Measurements from ENCODE around the gene OGFOD3. TPM values are rescaled to one million over a fixed set of nuclear protein-coding genes. Genes with fewer than 3 reads are reported as not detected.

The OGFOD3 gene
- total and polyA plus RNA-seq, 2 donors (not counting 3 experiments of a cell fraction or from before 2014, with no cell fraction given), result 31.7 to 34.8 TPM

- Histone ChIP-seq H3K9me3 (replicated peaks; ENCODE audit: control insufficient read depth, insufficient read depth, low read length) (no peaks in the 10 kb centered on the region), H3K36me3 (ENCODE audit: control insufficient read depth in 2 of 2, extremely low read depth in 1 of 2, insufficient read depth in 2 of 2, low read length in 2 of 2) (no peaks in the 10 kb centered on the region), H3K9me1 (replicated peaks; ENCODE audit: control insufficient read depth, extremely low read depth, insufficient read depth, low read length) (no peaks in the 10 kb centered on the region), H3K4me3 (replicated peaks in 1 of 3; ENCODE audit: insufficient read depth in 1 of 3, low read depth in 1 of 3, low read length in 3 of 3) (no peak overlapping the region), H2AFZ (ENCODE audit: low read depth, low read length) (no peak overlapping the region), H4K20me1 (replicated peaks; ENCODE audit: control insufficient read depth, extremely low read depth, insufficient read depth, low read length) (no peaks in the 10 kb centered on the region), H3K27me3 (ENCODE audit: control insufficient read depth in 2 of 2, insufficient read depth in 2 of 2, low read length in 2 of 2) (no peaks in the 10 kb centered on the region), H3K79me2 (ENCODE audit: control insufficient read depth, insufficient read depth, low read length) (no peaks in the 10 kb centered on the region), H3K27ac (ENCODE audit: insufficient read depth, low read depth, low read length) (no peak overlapping the region), H3K9ac (replicated peaks; ENCODE audit: extremely low read depth, insufficient read depth, low read length) (no peak overlapping the region), H3K4me1 (ENCODE audit: control insufficient read depth, extremely low read depth, insufficient read depth, low read length) (peaks cover 12% of the 10 kb centered on the region), H3K4me2 (ENCODE audit: insufficient read depth, low read length) (no peak overlapping the region)
- FAIRE-seq (no peak), DNase-seq (ENCODE audit: low read depth, low spot score) (no peak)
- CTCF ChIA-PET, result interaction anchor here (0.5 to 1.3 kb wide), 2 partner anchors 54 to 65 kb away, joined by 3 read pairs; no protein-coding TSS in a partner anchor
- intact Hi-C loops (cut with micrococcal nuclease) (loop anchor here (5.0 to 10.0 kb wide), 3 partner anchors 119 to 381 kb away; partner anchors contain the start of genes DCXR and RAC3), dilution Hi-C loops (cut with MboI; ENCODE audit: extremely low pct_ligation_motif_present, low sequenced_read_pairs) (no loop called here)
- no TSS peak for BruUV-seq (replicated peaks)
- no peak for TF ChIP-seq POLR2AphosphoS5 (IDR thresholded peaks at IDR 0.05; ENCODE audit: insufficient read depth, low read depth, low read length)
- POLR2A ChIA-PET, result no interaction called here
Observed at GRCh38 chr17:82416264-82416663, 2.1 kb downstream of the OGFOD3 start.

GRCh38 chr17:82415786-82416185 is 2.6 kb downstream of the OGFOD3 start:
- no peak for DNase-seq (ENCODE audit: low read depth, low spot score)
- Histone ChIP-seq H3K27ac (ENCODE audit: insufficient read depth, low read depth, low read length) (no peak overlapping the region), H3K4me2 (ENCODE audit: insufficient read depth, low read length) (no peak overlapping the region), H4K20me1 (replicated peaks; ENCODE audit: control insufficient read depth, extremely low read depth, insufficient read depth, low read length) (no peaks in the 10 kb centered on the region), H2AFZ (ENCODE audit: low read depth, low read length) (no peak overlapping the region), H3K27me3 (ENCODE audit: control insufficient read depth in 2 of 2, insufficient read depth in 2 of 2, low read length in 2 of 2) (no peaks in the 10 kb centered on the region), H3K36me3 (ENCODE audit: control insufficient read depth in 2 of 2, extremely low read depth in 1 of 2, insufficient read depth in 2 of 2, low read length in 2 of 2) (no peaks in the 10 kb centered on the region), H3K4me3 (replicated peaks in 1 of 3; ENCODE audit: insufficient read depth in 1 of 3, low read depth in 1 of 3, low read length in 3 of 3) (no peak overlapping the region), H3K4me1 (ENCODE audit: control insufficient read depth, extremely low read depth, insufficient read depth, low read length) (peaks cover 12% of the 10 kb centered on the region), H3K9me1 (replicated peaks; ENCODE audit: control insufficient read depth, extremely low read depth, insufficient read depth, low read length) (no peaks in the 10 kb centered on the region), H3K9ac (replicated peaks; ENCODE audit: extremely low read depth, insufficient read depth, low read length) (no peak overlapping the region), H3K9me3 (replicated peaks; ENCODE audit: control insufficient read depth, insufficient read depth, low read length) (no peaks in the 10 kb centered on the region), H3K79me2 (ENCODE audit: control insufficient read depth, insufficient read depth, low read length) (no peaks in the 10 kb centered on the region)
- ChIA-PET POLR2A (no interaction called here), CTCF (interaction anchor here (0.5 kb wide), 1 partner anchor 66 kb away, joined by 3 read pairs; no protein-coding TSS in a partner anchor)
- dilution Hi-C loops (cut with MboI; ENCODE audit: extremely low pct_ligation_motif_present, low sequenced_read_pairs) (no loop called here), intact Hi-C loops (cut with micrococcal nuclease) (loop anchor here (5.0 to 10.0 kb wide), 3 partner anchors 118 to 381 kb away; partner anchors contain the start of genes DCXR and RAC3)
- no peak for FAIRE-seq
- no TSS peak for BruUV-seq (replicated peaks)
- TF ChIP-seq MAX (IDR thresholded peaks at IDR 0.05; ENCODE audit: insufficient read depth, insufficient read length) (no peak), JUN (IDR thresholded peaks at IDR 0.05; ENCODE audit: borderline replicate concordance, insufficient read depth, insufficient read length, low read depth) (no peak), EZH2 (IDR thresholded peaks at IDR 0.05; ENCODE audit: borderline replicate concordance, low read depth, low read length, severe bottlenecking) (no peak), MYC (IDR thresholded peaks at IDR 0.05; ENCODE audit: low read depth, low read length) (no peak), POLR2A (IDR thresholded peaks at IDR 0.05; ENCODE audit: low read depth, low read length) (no peak), GATA2 (IDR thresholded peaks at IDR 0.05; ENCODE audit: insufficient read depth, insufficient read length, low read depth, low read length) (no peak), POLR2AphosphoS5 (IDR thresholded peaks at IDR 0.05; ENCODE audit: insufficient read depth, low read depth, low read length) (no peak), CTCF (IDR thresholded peaks at IDR 0.05; ENCODE audit: extremely low read depth in 1 of 2, insufficient read depth in 1 of 2, low read depth in 1 of 2, low read length in 2 of 2) (no peak), FOS (IDR thresholded peaks at IDR 0.05; ENCODE audit: borderline replicate concordance, insufficient read depth, low read length) (no peak)

All from endothelial cell of umbilical vein (primary cell).